ENCODE measurements around the gene TAF11. TPM values are rescaled to one million over a fixed set of nuclear protein-coding genes. Genes with fewer than 3 reads are reported as not detected.

TAF11 gene
- total RNA-seq, 1 donor, result 21.4 TPM

Other genes starting within 250 kb of the TAF11 start
- gene ILRUN, start 191.3 kb downstream of the TAF11 start, total RNA-seq, result 43.2 TPM
- 72.4 TPM for gene SNRPC, start 130.5 kb downstream of the TAF11 start, total RNA-seq
- 10.4 TPM for gene BLTP3A, start 96.0 kb downstream of the TAF11 start, total RNA-seq
- gene ANKS1A, start 1.2 kb upstream of the TAF11 start, total RNA-seq, result 4.8 TPM